Germinal center (tissue), 1 donor: ENCODE results near the gene REPIN1.

Experiments
- DNase-seq: peaks from one replicate; pipeline ENCODE4 v3.0.0; 2012; ENCODE audit warnings: mixed read lengths, low spot score

The REPIN1 gene

DNA sequence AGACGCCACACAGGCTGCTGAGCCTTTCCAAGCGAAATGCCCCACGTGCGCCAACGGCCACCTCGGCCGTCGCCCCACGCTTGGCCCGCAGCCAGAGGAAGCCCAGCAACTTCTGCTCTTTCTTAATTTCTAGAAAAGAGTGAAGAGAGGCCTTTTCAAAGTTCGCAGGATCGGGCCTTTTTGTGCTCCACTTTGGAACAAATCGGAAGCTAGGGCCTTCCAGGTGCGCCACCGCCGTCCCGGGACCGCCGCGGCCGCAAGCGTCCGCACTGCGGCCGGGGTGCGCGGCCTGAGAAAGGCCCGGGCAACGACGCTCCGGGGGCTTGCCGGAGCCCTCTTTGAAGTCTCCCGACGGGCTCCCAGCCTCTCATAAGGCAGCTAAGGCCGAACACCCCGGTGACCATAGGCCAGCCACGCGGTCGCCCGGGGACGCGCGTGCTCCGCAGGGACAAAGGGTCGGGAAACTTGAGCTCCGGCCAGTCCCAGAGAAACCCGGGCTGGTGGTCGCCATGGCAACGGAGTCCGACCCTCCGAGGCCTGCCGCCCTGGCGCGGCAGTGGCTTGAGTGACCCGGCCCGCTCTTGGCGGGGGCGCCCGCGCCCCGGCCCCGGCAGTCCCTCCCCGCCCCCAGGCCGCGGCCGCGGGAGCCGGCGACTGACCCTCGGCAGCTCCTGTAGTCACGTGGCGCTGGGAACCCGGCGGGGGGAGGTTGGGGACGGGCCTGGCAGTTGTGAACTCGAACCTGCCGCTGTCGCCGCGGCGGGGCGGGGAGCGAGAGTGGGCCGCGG is at the start of gene REPIN1:
TSS of gene REPIN1 (plus strand) at position 727 of the 788 bp plus-strand sequence. CDS start 890 bp downstream, outside the sequence.
- peak; percentile 75 for DNase-seq

DNA sequence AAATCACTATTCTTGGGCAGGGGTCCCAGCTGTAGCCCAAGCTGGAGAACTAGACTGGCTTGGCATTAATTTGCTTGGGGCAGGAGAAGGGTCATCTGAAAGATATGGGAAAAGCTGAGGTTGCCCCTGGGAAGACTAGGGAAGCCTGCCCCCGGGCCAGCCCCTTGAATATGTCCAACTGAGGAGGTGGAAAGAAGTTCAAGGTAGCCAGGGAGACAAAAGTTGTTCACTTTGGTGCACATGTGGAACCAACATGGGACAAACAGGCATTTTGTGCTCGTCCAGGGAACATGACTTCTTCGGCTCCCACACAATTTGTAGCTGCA is 46.9 kb upstream of the REPIN1 start:
- no peak for DNase-seq

DNA sequence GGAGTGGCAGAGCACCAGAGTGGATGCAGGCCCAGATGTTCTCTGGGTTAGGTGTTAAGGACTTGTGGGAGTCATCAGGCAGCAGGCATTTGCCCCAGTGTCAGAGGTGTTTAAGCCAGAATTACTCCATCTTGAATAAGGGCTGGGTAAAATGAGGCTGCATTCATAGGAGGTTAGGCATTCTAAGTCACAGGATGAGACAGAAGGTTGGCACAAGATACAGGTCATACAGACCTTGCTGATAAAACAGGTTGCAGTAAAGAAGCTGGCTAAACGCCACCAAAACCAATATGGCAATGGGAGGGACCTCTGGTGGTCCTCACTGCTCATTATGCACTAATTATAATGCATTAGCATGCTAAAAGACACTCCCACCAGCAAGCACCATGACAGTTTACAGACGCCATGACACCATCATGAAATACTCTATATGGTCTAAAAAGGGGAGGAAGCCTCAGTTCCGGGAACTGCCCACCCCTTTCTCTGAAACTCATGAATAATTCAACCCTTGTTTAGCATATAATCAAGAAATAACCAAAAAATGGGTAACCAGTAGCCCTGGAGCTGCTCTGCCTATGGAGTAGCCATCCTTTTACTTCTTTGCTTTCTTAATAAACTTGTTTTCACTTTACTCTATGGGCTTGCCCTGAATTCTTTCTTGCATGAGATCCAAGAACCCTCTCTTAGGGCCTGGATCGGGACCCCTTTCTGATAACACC is 46.3 kb upstream of the REPIN1 start:
- no peak for DNase-seq

DNA sequence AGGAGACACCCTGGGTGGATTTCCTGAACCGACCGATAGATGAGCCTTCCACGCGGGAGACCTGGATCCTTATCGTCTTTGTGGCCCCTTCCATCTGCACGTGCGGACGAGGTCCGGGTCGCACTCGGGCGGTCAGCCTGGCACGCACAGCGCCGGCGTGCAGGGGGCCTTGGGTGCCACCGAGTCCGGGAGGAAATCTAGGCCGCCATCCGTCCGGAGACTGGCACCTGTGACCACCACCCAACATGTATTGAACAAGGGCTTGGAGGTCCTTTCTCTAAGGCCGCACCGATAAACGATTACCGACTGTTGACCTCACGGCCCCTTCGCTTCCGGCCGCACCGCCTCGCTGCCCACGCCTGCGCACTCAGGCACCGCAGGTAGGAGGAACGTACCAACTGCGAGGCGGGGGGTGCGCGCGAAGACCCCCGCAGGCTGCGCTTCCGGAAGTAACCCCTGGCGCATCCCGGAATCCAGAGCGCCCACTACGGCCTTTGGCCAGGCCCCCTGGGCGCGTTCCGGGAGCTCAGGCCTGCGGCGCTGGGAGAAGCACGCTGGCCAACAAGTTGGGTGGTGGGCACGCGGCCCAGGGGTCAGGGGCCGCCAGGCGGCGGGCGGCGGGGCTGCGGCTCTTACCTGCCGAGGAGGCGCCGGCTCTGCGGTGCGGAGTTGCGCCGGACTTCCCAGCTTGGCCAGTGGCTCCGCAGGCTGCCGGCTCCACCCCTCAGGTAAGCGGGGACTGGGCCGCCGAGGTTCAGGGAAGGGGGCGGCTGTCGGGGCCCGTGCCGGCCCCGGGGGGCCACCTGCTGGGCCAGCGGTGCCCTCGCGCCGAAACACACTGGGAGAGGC is 45.6 kb upstream of the REPIN1 start, which contains the start of the genes ACTR3C and LRRC61:
TSS of gene ACTR3C (minus strand) at position 713 of the 849 bp plus-strand sequence. CDS start 28,249 bp downstream, outside the sequence.
TSS of gene LRRC61 (plus strand) at position 523 of the 849 bp plus-strand sequence. CDS start 13,507 bp downstream, outside the sequence.
- DNase-seq: peak; percentile 67

DNA sequence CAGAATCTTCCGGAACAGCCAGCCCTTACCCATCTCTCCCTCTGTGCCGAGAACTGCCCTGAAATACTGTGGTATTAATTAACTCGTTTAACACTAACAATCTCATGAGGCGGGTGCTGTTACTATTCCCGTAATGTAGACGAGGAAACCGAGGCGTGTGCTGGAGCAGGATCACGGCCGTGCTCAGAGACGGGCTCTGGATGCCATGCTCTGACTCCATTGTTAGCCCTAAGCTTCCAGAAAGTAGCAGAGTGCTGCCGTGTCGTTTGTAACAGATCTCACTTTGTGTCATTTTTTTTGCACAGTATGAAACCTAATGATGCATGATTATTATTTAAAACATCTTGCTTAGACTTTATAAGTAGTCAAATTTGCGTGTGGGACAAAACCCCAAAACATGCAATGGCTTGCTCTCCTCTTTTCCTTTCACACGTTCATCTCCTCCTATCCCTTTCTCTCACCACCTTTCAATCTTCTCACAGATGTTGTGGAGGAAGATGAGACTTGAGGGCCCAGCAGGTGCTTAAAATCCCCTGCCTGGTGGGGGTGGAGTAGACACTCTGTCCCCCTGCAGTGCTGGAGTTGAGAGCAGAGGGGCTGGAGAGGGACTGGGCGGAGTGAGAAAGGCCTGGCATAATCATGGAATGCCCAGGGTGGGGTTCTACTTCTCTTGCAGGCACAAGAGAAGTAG is 44.8 kb upstream of the REPIN1 start:
- no peak for DNase-seq

DNA sequence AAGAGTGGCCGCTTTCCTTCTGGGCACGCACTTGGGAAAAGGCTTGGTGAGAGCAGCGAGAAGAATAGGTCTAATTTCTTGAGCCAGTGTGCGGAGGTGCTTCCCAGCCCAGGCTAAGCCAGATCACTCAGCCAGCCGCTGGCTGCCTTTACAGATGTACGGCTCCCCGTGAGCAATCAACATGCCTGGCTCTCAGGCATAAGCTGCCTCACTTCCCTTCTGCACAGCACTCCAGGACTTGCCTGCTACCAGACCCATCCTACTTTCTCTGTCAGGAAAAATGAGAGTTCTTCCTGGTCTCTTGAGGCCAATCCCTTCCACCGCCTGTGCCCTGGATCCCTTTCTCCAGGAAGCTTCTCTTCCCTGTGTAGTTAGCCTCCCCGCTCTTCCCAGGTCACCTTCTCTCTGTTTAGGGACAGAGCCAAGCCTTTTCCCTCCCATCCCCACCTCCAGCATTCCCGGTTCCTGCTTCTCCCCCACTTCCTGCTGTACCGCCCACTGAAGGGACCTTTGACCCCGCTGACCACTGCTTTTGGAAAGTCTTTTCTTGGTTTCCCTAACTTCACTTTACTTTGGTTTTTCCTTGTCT is 44.2 kb upstream of the REPIN1 start:
- DNase-seq: no peak

DNA sequence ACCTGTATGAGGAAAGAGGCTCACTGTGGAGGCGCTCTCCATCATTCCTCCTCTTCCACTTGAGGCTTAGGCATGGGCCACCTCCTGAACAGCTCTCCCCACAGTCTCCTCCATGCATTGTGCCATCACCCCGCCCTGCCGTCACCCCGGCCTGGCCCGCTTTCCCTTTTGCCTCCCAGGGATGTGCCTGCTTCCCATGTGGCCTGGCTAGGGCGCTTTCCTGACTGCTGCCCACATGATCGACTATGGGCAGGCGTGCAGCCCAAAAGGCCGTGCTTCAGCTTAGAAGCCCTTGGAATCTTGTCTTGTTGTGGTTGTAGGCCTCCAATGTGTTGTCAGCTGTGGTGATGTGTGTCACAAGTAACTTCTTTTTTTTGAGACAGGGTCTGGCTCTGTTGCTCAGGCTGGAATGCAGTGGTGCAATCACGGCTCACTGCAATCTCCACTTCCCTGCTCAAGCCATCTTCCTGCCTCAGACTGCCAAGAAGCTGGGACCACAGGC is 43.5 kb upstream of the REPIN1 start:
- no peak for DNase-seq

DNA sequence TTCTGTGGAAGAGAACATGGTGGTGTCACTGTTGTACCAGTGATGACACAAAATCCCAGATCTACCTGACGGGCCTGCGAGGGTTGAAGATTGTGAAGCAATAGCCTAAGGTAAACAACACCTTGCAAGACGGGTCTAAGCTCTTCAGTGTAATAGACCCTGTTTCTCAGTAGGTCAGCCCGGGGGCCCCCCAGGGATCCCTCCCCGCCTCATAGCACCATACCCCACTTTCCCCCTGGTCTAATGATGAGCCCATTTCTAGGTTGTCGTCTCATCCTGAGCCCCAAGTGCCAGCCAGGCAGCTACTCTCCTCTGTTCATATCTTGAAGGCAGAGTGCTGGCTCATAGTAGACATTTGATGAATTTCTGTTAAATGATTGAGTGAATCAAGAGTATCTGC is 42.7 kb upstream of the REPIN1 start:
- no peak for DNase-seq

DNA sequence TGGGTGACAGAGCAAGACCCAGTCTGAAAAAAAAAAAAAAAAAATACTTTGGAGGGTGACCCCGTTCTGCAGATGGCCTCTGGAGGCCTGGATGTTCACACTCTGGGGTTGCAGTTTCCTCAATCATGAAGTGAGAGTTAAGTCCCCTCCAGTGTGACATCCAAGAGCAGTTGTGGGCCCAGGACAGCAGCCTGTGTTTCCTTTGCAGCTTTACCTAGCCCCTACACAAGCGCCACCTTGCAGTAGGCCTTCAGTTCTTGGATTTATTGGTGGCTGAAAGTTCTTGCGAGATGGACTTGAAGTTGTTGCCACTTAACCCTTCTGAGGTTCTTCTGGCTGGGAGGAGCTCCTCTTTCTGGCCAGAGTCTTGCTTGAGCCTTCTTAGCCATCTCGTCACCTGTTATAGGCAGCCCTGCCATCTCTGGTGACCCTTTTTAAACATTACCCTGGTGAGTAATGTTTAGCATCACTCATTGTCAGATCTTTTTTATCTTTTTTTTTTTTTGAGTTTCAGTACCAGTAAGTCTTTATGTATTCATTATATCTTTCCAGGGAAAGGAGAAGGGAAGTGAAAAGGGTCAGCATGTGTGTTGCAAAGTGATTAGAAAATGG is 41.9 kb upstream of the REPIN1 start:
- no peak for DNase-seq

DNA sequence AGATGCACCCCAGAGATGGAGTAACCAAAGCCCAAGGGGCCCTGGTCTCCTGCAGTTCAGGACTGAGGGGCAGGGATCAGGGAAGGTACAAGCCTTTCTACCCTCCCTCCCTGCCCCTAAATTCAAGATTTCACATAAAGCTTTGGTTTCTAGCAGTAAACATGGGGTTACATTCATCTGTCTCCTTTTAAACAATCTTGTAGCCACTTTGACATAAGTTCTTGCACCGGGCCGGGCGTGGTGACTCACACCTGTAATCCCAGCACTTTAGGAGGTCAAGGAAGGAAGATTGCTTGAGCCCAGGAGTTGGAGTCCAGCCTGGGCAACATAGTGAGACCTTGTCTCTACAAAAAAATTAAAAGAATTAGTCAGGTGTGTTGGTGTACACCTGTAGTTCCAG is 41.3 kb upstream of the REPIN1 start:
- DNase-seq: no peak

DNA sequence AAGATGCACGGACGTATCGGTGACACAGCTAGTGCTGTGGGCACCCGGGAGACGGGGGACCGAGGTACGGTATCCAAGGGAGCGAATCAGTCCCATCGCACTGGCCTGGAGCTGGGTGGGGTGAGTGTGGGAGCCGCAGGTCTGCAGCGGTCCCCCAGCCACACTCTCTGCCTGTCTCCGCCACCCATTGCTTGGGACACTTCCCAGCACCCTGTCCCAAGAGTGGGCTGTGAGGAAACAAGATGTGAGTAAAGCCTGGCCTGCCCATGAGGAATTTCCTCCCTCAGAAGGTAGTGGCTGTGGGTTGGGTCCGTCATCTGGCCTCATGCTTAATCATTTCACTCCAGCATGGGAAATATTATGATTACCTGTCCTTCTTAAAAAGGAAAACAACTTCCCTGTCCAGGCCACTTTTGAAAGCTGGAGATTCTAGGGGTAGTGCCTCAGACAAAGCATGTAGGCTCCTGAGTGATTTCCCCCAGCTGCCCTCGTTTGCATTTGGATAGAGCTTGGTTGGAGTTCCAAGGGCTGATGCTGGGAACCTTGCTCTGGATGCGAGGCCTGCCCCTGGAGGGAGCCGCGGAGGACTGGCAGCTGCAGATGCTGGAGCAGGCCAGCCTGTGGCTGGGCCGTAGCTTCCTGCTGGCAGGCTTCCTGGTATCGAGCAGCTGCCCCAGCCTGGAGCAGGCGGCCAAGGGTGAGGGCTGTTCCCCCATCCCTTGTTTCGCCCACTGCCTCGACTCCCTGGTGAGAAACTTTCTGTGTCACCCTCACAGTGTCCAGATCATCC is 39.1 kb upstream of the REPIN1 start:
- no peak for DNase-seq

DNA sequence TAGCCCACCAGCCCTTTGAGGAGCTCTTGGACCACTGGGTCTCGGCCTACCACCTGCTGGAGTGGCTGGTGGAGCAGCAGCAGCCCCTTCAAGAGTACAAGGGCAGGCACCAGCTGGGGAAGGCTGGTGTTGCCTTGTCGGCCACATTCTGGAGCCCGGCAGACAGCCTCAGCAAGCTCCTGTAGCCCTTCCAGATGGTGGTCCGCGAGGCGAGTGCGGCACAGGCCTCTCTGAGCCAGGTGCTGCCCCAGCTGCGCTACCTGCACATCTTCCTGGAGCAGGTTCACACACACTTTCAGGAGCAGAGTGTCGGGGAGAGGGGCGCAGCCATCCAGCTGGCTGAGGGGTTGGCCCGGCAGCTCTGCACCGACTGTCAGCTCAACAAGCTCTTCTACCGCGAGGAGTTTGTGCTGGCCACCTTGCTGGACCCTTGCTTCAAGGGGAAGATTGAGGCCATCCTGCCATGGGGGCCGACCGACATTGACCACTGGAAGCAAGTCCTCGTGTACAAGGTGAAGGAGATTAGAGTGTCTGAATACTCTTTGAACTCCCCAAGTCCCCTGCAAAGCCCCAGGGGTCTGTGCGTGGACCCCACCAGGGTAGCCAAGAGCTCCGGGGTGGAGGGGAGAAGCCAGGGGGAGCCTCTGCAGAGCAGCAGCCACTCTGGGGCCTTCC is 38.3 kb upstream of the REPIN1 start:
- DNase-seq: no peak

DNA sequence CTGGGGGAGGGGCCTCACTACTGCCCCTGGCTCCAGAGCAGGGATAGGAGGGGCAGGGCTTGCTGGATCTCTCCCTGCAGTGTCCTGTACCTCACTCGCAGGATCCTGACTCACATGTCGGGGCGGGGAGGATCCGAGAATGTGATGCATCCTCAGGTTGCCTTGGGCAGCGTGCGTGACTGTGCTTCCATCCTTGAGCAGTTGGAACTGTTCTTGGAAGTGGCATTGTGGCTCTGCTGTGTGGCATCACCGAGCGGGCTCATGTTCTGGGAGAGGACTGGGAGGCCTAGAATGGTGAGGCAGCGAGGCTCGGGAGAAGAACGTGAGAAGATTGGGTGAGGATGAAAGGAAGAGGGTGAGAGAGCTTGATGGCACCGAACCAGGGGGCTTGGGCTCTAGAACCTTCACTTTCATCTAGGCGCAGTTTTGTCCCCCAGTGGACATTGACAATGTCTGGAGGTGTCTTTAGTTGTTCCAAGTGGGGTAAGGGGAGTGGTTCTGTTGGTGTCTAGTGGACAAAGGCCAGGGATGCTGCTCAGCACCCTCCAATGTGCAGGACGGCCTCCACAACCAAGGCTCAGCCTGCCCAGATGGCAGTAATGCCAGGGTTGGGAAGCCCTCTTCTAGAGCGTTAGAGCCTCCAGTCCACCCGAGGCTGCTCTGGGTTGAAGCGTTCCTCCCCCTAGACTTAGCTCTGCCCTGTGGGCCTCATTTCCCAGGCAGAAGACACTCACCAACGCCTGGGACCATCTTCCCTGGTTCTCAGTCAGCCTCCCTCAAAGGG is 35.6 kb upstream of the REPIN1 start:
- DNase-seq: no peak

DNA sequence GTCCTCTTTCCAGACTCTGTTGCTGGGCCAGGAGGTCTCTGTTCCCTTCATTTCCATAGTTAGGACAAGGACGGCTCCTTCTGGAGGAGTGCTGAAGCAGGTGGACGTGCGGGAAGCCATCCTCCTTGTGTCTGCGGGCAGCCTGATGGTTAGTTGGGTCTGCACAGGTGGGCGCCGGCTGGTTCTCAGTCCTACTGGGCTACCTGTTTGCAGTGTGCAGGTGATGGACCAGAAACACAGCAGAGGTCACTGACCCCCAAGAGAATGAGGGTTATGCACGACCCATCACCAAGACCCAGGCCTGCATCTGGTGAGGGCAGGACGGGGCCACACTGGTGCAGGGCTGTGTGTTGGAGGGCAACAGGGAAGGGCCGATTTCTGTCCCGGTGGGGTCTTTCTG is 35.0 kb upstream of the REPIN1 start:
- DNase-seq: no peak

DNA sequence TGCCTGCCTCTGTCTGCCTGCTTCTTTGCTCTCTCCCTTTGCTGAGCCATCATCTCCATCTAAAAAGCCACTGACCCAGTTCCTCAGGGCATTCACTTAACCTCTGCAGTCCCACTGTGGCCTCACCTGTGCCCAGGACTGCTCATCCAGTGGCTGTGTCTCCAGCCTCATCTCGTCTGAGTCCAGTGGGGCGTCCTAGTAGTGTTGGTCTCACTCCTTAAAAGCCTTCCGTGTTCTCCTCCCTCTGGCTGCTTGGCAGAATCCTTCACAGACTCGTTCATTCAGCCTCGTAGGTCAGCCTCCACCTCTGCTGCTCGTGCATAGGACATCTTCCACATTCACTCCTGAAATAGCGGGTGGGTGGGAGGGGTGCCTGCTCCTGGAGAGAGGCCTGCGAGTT is 34.5 kb upstream of the REPIN1 start:
- no peak for DNase-seq

DNA sequence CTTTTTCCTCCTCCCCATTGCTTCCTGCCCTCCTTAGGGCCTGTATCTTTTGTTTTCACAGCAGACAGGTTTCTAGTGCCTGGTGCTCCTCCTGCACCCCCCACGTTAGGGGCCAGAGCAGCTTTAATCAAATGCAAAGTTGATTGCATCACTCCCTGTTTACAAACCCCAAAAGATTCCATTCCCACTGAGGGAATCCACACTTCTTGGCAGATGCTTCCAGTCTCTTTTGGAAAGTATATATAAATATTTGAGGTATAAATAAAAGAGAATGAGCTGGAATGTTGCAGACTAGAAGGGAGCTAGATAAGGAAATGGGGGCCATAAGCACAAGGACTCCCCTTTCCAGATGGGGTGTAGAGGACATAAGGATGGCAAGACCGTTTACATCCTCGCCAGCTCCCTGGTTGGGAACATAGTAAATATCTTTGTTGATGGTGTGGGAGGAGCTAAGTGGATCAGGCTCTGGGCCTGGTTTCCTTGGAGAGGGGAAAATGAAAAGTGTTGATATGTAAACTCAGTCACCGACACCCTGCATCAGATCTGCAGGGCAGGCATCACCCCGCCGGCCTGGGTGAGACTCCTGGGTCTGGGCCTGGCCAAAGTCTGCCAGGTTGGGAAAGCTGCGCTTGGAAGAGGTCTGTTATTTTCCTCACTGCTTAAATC is 33.4 kb upstream of the REPIN1 start:
- DNase-seq: no peak

DNA sequence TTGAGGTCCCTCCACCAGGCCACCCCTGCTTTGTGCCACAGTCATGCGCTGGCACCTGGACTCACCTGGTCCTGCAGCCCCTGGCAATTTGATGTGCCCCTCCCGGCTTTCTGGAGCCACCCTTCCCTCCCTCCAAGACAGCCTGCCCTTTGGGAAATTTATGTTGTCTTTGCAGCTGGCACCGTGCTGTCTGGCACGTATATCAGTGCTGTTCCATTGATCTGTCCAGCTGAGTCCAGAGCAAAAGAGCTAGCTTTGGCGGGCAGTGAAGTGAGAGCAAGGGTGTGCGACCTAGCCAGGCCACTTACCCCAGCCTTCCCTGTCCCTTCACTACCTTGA is 32.9 kb upstream of the REPIN1 start:
- DNase-seq: no peak

DNA sequence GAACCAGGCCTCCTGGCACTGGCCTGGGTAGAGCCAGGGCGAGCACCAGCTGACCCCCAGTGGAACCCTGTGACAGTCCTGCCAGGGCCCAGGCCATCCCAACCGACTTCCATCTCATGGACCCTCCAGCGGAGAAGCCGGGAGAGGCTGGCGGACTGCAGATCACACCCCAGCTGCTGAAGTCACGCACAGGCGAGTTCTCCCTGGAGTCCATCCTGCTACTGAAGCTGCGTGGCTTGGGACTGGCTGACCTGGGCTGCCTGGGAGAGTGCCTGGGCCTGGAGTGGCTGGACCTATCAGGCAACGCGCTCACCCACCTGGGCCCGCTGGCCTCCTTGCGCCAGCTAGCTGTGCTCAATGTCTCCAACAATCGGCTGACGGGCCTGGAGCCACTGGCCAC is 31.9 kb upstream of the REPIN1 start:
- no peak for DNase-seq
